HCT116 (cell line): Measurements from ENCODE around the gene SUV39H1. TPM values are rescaled to one million over a fixed set of nuclear protein-coding genes. Genes with fewer than 3 reads are reported as not detected.

Experiments
- ATAC-seq: fragments of 200-7000 bp; cut with Tn5 transposase; 2 replicates; pipeline ENCODE4 v1.9.1; 2020; ENCODE audit warnings: mild to moderate bottlenecking, moderate library complexity
- BruUV-seq: library from RNA; stranded (reverse); fragments of 400-500 nt; replicated peaks from 2 replicates; lab custom pipeline; 2021; lab: Mats Ljungman, UMichigan
- CTCF ChIA-PET: fragments of 300-600 bp; sonication (Branson Sonifier 250); formaldehyde crosslinking; loops from one replicate; lab custom pipeline; 2021; ENCODE audit warnings: antibody characterized with exemption; lab: Charles Lee
- POLR2A ChIA-PET: fragments of 300-600, 350-600 bp; sonication (Branson Sonifier 250); formaldehyde crosslinking; loops from one replicate; lab custom pipeline; 2021; ENCODE audit warnings: antibody characterized with exemption; lab: Charles Lee
- RAD21 ChIA-PET, 2 experiments: fragments of 300-600 bp; sonication (Branson Sonifier 250); formaldehyde crosslinking; loops; one replicate each; lab custom pipeline; 2023; ENCODE audit warnings: low total read pairs in 2 of 2; ENCODE audit not compliant: uncharacterized antibody in 2 of 2, unreplicated experiment in 2 of 2, low non-redundant PET in 1 of 2; lab: Charles Lee
- DNase-seq: peaks from one replicate; pipeline ENCODE4 v3.0.0-alpha.2; 2010; ENCODE audit warnings: low read depth, low spot score
- H2AFZ ChIP-seq: fragments of 200-600 bp; shearing (Covaris generic), sonication (generic); 2 replicates; pipeline ENCODE4 v1.6.1; 2017; ENCODE audit warnings: low read depth, mixed run types, mixed read lengths, antibody characterized with exemption, low read length; ENCODE audit not compliant: poor library complexity, severe bottlenecking
- H3K27ac ChIP-seq: 2 replicates; pipeline ENCODE4 v1.5.1; 2012; ENCODE audit warnings: low read depth, low read length
- H3K27me3 ChIP-seq: fragments of 200-600 bp; sonication (generic); 2 replicates; pipeline ENCODE4 v1.6.1; 2016; ENCODE audit warnings: mixed run types, low read length, mixed read lengths; ENCODE audit not compliant: insufficient read depth
- H3K36me3 ChIP-seq, 2 experiments: fragments of 200-500 bp in 1 of 2; fragments of 200-600 bp in 1 of 2; sonication (Bioruptor generic) in 1 of 2; sonication (generic) in 1 of 2; 2 replicates each; pipeline versions ENCODE4 v1.5.1 to v1.6.1; 2014 to 2016; ENCODE audit warnings: low read length in 2 of 2, inconsistent platforms in 1 of 2, mixed read lengths in 1 of 2, mixed run types in 1 of 2; ENCODE audit not compliant: insufficient read depth in 2 of 2, control insufficient read depth in 1 of 2
- H3K4me1 ChIP-seq, 2 experiments: fragments of 200-600 bp in 1 of 2; sonication (generic) in 1 of 2; 2 replicates each; pipeline versions ENCODE4 v1.5.1 to v1.6.1; 2012 to 2017; ENCODE audit warnings: low read length in 2 of 2, inconsistent platforms in 1 of 2, mild to moderate bottlenecking in 1 of 2, mixed read lengths in 1 of 2, mixed run types in 1 of 2, moderate library complexity in 1 of 2; ENCODE audit not compliant: insufficient read depth in 2 of 2, control insufficient read depth in 1 of 2
- H3K4me2 ChIP-seq: fragments of 200-600 bp; sonication (generic); 2 replicates; pipeline ENCODE4 v1.6.1; 2017; ENCODE audit warnings: mixed run types, low read length, mixed read lengths
- H3K4me3 ChIP-seq, 2 experiments: fragments of 200-600 bp in 1 of 2; sonication (generic) in 1 of 2; replicated peaks in 1 of 2; 2 replicates each; pipeline ENCODE4 v1.5.1; 2011 to 2016; ENCODE audit warnings: low read length in 2 of 2, control low read depth in 1 of 2, low read depth in 1 of 2, mild to moderate bottlenecking in 1 of 2, mixed read lengths in 1 of 2, mixed run types in 1 of 2
- H3K79me2 ChIP-seq: fragments of 200-600 bp; sonication (generic); 2 replicates; pipeline ENCODE4 v1.6.1; 2017; ENCODE audit warnings: mild to moderate bottlenecking, mixed run types, low read length, moderate library complexity, mixed read lengths; ENCODE audit not compliant: insufficient read depth
- H3K9ac ChIP-seq: fragments of 200-600 bp; sonication (generic); 2 replicates; pipeline ENCODE4 v1.6.1; 2016; ENCODE audit warnings: low read length, mixed read lengths
- H3K9me2 ChIP-seq: fragments of 200-600 bp; sonication (generic), shearing (Covaris generic); 2 replicates; pipeline ENCODE4 v1.6.1; 2017; ENCODE audit warnings: mixed run types, mild to moderate bottlenecking, moderate library complexity; ENCODE audit not compliant: insufficient read depth
- H3K9me3 ChIP-seq, 2 experiments: fragments of 200-500 bp in 1 of 2; fragments of 200-600 bp in 1 of 2; sonication (Bioruptor generic) in 1 of 2; sonication (generic) in 1 of 2; 2 replicates each; pipeline ENCODE4 v1.6.1; 2014 to 2017; ENCODE audit warnings: low read length in 2 of 2, mixed read lengths in 2 of 2, inconsistent platforms in 1 of 2, low read depth in 1 of 2, mild to moderate bottlenecking in 1 of 2, mixed run types in 1 of 2, moderate library complexity in 1 of 2; ENCODE audit not compliant: control insufficient read depth in 1 of 2, insufficient read depth in 1 of 2
- H4K20me1 ChIP-seq: fragments of 200-600 bp; sonication (generic), shearing (Covaris generic); 2 replicates; pipeline ENCODE4 v1.6.1; 2017; ENCODE audit warnings: mixed run types, mild to moderate bottlenecking, moderate library complexity; ENCODE audit not compliant: insufficient read depth
- ATF3 ChIP-seq: IDR thresholded peaks from 2 replicates; pipeline ENCODE4 v1.6.1; 2012
- CBX3 ChIP-seq: IDR thresholded peaks from 2 replicates; pipeline ENCODE4 v1.6.1; 2012; ENCODE audit warnings: low read depth
- EGR1 ChIP-seq: IDR thresholded peaks from 2 replicates; pipeline ENCODE4 v1.6.1; 2012; ENCODE audit warnings: low read depth
- ELF1 ChIP-seq: IDR thresholded peaks from 2 replicates; pipeline ENCODE4 v1.6.1; 2012; ENCODE audit warnings: low read depth, borderline replicate concordance
- FOSL1 ChIP-seq: IDR thresholded peaks from 2 replicates; pipeline ENCODE4 v1.6.1; 2012; ENCODE audit warnings: low read depth
- JUND ChIP-seq: IDR thresholded peaks from 2 replicates; pipeline ENCODE4 v1.6.1; 2012
- MAX ChIP-seq: IDR thresholded peaks from 2 replicates; pipeline ENCODE4 v1.6.1; 2012
- POLR2A ChIP-seq: IDR thresholded peaks from 2 replicates; pipeline ENCODE4 v1.7.0; 2011; ENCODE audit warnings: borderline replicate concordance; ENCODE audit not compliant: insufficient read depth, insufficient read length; ENCODE audit errors: extremely low read depth
- RAD21 ChIP-seq: IDR thresholded peaks from 2 replicates; pipeline ENCODE4 v1.6.1; 2012; ENCODE audit warnings: low read depth, mild to moderate bottlenecking
- SIN3A ChIP-seq: IDR thresholded peaks from 2 replicates; pipeline ENCODE4 v1.6.1; 2012; ENCODE audit warnings: low read depth
- SP1 ChIP-seq: IDR thresholded peaks from 2 replicates; pipeline ENCODE4 v1.6.1; 2012; ENCODE audit warnings: low read depth
- TCF7L2 ChIP-seq: IDR thresholded peaks from 2 replicates; pipeline ENCODE4 v1.7.0; 2011; ENCODE audit warnings: borderline replicate concordance, inconsistent platforms; ENCODE audit not compliant: insufficient read depth, insufficient read length; ENCODE audit errors: extremely low read depth
- intact Hi-C: fragments of 100-400 bp; cut with micrococcal nuclease; formaldehyde crosslinking; loops from 2 replicates; pipeline ENCODE4 v1.10.0; 2022
- total RNA-seq: library from RNA; stranded (reverse); gene quantifications from one replicate; pipeline ENCODE4 v1.2.1, GENCODE V29; 2021; ENCODE audit not compliant: unreplicated experiment
- TF ChIP-seq, protein P1 (sequence below), 3 experiments: fragments of 200-600 bp in 1 of 3; sonication (generic) in 1 of 3; IDR thresholded peaks in 2 of 3; conservative IDR thresholded peaks in 1 of 3; 2 replicates each; pipeline ENCODE4 v1.5.1; 2012 to 2017; ENCODE audit warnings: low read depth in 2 of 3, low read length in 2 of 3, antibody characterized with exemption in 1 of 3, borderline replicate concordance in 1 of 3, control low read depth in 1 of 3, mild to moderate bottlenecking in 1 of 3, mixed read lengths in 1 of 3, mixed run types in 1 of 3, moderate library complexity in 1 of 3; ENCODE audit not compliant: insufficient read depth in 1 of 3

The SUV39H1 gene
- total RNA-seq, 1 experiment from 2014 or later = 16.3 TPM

GRCh38 chrX:48683411-48683982 is 13.0 kb upstream of the SUV39H1 start, which contains the start of gene WAS:
Gene WAS (plus strand): TSS chrX:48683799. CDS start chrX:48683854, 55 bp downstream.
- intact Hi-C loops = no loop called here
- Histone ChIP-seq H3K9me3 (no peaks in the 10 kb centered on the region), H3K27ac (no peak within 1 kb of the TSS), H2AFZ (no peak within 1 kb of the TSS), H4K20me1 (no peaks in the 10 kb centered on the region), H3K9ac (no peak within 1 kb of the TSS), H3K4me2 (no peak within 1 kb of the TSS), H3K4me3 (no peak within 1 kb of the TSS), H3K9me2 (no peaks in the 10 kb centered on the region), H3K36me3 (no peaks in the 10 kb centered on the region), H3K27me3 (no peaks in the 10 kb centered on the region), H3K4me1 (no peaks in the 10 kb centered on the region), H3K79me2 (no peaks in the 10 kb centered on the region)
- ChIA-PET RAD21 (no interaction called here), CTCF (no interaction called here), POLR2A (no interaction called here)
- DNase-seq (no peak), ATAC-seq (no peak)
- no peak for TF ChIP-seq TCF7L2
- no peak for TF ChIP-seq CBX3
- TF ChIP-seq SIN3A = no peak
- no peak for TF ChIP-seq ATF3
- no peak for TF ChIP-seq JUND
- TF ChIP-seq EGR1 = no peak
- no peak for TF ChIP-seq ELF1
- TF ChIP-seq POLR2A = no peak
- no peak for TF ChIP-seq FOSL1
- TF ChIP-seq, protein P1, sequence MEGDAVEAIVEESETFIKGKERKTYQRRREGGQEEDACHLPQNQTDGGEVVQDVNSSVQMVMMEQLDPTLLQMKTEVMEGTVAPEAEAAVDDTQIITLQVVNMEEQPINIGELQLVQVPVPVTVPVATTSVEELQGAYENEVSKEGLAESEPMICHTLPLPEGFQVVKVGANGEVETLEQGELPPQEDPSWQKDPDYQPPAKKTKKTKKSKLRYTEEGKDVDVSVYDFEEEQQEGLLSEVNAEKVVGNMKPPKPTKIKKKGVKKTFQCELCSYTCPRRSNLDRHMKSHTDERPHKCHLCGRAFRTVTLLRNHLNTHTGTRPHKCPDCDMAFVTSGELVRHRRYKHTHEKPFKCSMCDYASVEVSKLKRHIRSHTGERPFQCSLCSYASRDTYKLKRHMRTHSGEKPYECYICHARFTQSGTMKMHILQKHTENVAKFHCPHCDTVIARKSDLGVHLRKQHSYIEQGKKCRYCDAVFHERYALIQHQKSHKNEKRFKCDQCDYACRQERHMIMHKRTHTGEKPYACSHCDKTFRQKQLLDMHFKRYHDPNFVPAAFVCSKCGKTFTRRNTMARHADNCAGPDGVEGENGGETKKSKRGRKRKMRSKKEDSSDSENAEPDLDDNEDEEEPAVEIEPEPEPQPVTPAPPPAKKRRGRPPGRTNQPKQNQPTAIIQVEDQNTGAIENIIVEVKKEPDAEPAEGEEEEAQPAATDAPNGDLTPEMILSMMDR (IDR thresholded peaks at IDR 0.05 in 2 of 3, conservative IDR thresholded peaks at IDR 0.05 in 1 of 3; ENCODE audit: borderline replicate concordance in 1 of 3, insufficient read depth in 1 of 3, low read depth in 2 of 3, low read length in 2 of 3) = no peak
- no peak for TF ChIP-seq SP1
- no peak for TF ChIP-seq RAD21
- no peak for TF ChIP-seq MAX
- no TSS peak for BruUV-seq
